HG03280 (cell line): ENCODE measurements around the gene LRCH1.

ENCODE experiments used
- ATAC-seq: cut with Tn5 transposase; IDR thresholded peaks from one replicate; pipeline ENCODE4 v1.9.1; 2021; ENCODE audit warnings: mild to moderate bottlenecking, moderate library complexity; ENCODE audit not compliant: unreplicated experiment

Gene LRCH1

GRCh38 chr13:46775385-46776107 is 222.6 kb downstream of the LRCH1 start:
- ATAC-seq, result no peak

GRCh38 chr13:46778095-46778494 is 225.1 kb downstream of the LRCH1 start:
- ATAC-seq, result no peak

- no peak for ATAC-seq
Observed at GRCh38 chr13:46778890-46779289, 225.9 kb downstream of the LRCH1 start.

- no peak for ATAC-seq
Observed at GRCh38 chr13:46782066-46782465, 229.1 kb downstream of the LRCH1 start.

GRCh38 chr13:46782691-46783090 is 229.7 kb downstream of the LRCH1 start:
- ATAC-seq, result no peak

GRCh38 chr13:46783504-46783903 is 230.5 kb downstream of the LRCH1 start:
- ATAC-seq, result no peak

GRCh38 chr13:46795321-46795720 is 242.4 kb downstream of the LRCH1 start:
- ATAC-seq, result no peak

GRCh38 chr13:46796129-46796514 is 243.2 kb downstream of the LRCH1 start:
- ATAC-seq, result no peak

- ATAC-seq, result peak; percentile 91
Observed at GRCh38 chr13:46796515-46797474, 243.8 kb downstream of the LRCH1 start, which contains the start of gene ESD. Gene ESD, minus strand, starts transcription at chr13:46797161. Its CDS starts 5,748 bp downstream, at chr13:46791413.

- ATAC-seq, result no peak
Observed at GRCh38 chr13:46797501-46798237, 244.7 kb downstream of the LRCH1 start.

- ATAC-seq, result no peak
Observed at GRCh38 chr13:46799139-46799538, 246.2 kb downstream of the LRCH1 start.

- ATAC-seq, result no peak
Observed at GRCh38 chr13:46801858-46802257, 248.9 kb downstream of the LRCH1 start.
